GM19025 (cell line): ENCODE data around the gene IL17RB.
A peak's percentile ranks its signal among the peaks of the same experiment; 100 is the strongest.

Experiments
- ATAC-seq: cut with Tn5 transposase; IDR thresholded peaks from one replicate; pipeline ENCODE4 v1.9.1; 2021; ENCODE audit warnings: mild to moderate bottlenecking, low read depth, moderate library complexity; ENCODE audit not compliant: unreplicated experiment

Gene IL17RB, protein sequence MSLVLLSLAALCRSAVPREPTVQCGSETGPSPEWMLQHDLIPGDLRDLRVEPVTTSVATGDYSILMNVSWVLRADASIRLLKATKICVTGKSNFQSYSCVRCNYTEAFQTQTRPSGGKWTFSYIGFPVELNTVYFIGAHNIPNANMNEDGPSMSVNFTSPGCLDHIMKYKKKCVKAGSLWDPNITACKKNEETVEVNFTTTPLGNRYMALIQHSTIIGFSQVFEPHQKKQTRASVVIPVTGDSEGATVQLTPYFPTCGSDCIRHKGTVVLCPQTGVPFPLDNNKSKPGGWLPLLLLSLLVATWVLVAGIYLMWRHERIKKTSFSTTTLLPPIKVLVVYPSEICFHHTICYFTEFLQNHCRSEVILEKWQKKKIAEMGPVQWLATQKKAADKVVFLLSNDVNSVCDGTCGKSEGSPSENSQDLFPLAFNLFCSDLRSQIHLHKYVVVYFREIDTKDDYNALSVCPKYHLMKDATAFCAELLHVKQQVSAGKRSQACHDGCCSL

DNA sequence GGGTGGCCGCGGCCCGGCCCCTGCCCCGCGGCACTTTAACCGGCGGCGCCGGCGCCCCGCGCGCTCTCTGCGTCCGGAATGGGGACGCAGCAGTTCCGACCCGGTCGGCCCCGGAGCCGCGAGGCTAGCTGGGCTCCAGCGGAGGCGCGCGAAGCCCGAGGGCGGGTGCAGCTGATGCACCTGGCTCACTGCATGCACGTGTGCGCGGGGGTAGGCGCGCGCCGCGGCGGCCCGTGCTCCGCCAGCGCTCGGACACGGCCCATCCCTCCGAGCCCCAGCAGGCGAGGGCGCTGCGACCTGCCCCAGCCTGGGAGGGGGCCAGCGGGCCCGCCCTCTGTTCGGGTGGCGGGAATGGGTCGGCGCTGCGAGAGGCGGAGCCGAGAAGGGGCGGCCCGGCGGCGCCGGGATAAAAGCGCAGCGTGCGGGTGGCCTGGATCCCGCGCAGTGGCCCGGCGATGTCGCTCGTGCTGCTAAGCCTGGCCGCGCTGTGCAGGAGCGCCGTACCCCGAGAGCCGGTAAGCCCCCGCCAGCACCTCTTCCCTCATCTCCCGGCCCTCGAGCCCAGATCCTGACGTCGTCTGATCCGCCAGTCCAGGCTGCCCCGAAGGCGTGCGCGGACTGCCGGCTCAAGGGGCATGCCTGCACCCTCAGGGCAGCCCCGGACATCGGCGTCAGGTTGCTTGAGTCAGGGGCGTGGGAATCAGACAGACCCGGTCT is at the start of gene IL17RB, which contains the start of gene CHDH:
IL17RB (plus strand) TSS at position 435 of the 717 bp plus-strand sequence; CDS start at position 456, 21 bp downstream.
CHDH (minus strand) TSS at position 286 of the 717 bp plus-strand sequence. CDS start 22,411 bp downstream, outside the sequence.
- ATAC-seq, result peak; percentile 44

DNA sequence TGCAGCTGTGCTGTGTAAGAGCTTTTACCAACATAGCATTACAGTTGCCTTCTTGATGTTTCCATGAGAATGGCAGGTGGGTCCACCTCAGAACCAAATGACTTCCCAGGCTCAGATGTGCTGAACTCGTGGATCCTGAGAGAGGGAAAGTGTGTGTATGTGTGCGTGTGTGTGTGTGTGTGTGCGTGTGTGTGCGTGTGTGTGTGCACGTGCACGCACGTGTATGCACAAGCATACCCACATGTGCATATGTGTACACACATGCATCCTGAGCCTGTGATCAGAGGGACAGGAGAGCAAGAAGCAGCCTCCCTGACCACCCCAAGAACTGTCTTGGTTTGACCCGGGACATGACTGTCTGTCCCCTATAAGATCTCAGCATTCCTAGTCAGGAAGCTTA is 48.2 kb upstream of the IL17RB start:
- ATAC-seq, result no peak

DNA sequence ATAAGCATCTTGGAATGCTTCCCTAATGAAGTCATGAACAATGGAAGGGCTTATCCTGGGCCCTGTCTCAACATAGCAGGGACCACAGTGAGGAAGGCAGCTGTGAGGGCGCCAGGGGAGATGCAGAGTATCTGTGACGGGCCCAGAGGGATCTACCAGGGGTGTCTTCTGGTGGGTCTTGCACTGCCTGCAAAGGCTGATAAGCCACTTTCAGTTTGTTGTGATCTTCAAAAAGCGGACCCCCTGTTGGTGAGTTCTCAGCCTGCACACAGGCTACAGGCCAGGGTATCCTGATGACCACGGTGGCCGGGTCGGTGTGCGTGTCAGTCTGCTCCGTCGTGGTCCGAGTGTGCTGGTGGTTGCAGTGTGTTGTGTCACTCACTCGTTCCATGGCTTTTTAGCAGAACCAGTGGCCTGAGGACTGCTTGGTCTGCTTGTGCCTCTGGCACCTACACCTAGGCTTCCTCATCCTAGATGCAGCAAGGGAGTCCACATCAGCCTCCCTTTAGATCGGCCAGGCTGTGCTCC is 47.0 kb upstream of the IL17RB start:
- no peak for ATAC-seq

DNA sequence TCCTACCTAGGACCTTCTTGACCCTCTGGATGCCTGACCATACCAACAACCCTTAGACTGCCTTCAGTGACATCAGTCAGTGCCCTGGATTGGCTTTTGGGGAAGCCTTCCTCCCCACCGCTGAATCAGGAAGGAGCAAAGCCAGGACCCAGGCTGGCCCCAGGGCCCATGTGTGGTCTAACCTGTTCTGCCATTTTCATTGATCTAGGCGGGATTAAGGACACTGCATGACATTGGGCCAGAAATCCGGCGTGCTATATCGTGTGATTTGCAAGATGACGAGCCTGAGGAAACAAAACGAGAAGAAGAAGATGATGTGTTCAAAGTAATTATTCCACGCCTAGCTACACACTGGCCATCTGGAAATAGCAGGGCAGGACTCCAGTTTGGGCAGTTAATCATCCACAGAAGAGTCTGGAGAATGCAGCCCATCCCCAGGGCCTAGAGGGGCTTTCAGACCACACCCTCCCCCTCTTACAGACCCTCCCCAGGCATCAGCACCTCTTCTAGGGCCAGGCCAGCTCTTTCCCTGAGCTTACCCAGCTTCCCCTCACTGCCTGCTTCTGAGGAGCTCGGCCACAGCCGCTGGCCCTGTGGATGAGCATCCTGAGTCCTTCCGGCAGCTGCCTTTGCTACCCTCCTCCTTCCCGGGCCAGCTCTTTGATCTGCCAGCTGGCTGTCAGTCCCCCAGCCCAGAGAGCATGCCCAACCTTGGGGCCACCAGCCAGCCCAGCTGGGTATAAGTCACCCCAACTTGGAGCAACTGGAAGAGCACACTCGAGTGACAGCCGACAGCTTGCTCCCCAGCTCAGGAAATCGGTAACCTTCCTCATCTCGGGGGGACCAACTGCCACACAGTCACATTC is 46.1 kb upstream of the IL17RB start:
- ATAC-seq, result no peak

DNA sequence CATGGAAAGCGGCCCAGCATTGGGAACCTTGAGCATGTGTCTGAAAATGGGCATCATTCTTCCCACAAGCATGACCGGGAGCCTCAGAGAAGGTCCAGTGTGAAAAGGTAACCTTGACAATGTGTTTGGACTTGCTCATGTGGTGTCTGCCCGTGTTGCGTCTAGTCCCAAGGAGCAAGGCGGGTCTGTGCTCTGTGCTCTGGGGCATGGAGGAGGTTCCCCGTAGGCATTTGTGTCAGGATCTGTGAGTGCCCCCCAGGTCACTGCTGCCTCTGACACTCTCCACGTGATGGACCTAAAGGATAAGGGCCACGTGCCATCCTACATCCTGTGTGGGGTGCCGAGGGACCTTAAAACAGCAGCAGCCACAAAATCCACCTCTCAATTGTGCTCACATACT is 45.0 kb upstream of the IL17RB start:
- ATAC-seq, result no peak

DNA sequence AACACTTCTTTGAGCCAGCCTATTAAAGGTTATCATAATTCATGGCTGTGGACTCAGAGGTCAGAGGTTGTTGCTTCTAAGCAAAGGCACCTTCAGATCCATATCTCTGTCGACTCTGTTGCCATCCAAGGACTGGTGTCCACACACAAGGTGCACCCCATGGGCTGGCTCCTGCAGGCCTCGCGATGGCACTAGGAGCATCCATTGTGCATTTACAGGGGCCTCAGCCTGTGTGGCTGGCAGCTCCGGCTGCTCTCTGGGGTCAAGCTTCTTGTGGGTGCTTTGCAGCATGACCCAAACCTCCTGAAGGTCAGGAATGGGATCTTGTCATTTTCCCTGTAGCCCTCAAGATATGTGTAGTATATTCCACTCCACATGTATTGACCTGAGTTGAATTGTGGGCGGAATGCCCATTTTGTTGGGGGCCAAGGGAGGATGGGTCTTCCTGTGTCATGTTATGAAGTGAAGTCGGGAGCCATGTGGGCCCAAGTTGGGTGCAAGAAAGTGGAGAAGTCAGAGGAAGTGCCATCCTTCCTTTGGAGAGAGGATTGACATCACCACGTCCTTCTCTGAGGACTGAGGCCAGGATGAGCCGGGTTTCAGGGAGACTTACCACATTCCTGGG is 44.0 kb upstream of the IL17RB start:
- no peak for ATAC-seq

DNA sequence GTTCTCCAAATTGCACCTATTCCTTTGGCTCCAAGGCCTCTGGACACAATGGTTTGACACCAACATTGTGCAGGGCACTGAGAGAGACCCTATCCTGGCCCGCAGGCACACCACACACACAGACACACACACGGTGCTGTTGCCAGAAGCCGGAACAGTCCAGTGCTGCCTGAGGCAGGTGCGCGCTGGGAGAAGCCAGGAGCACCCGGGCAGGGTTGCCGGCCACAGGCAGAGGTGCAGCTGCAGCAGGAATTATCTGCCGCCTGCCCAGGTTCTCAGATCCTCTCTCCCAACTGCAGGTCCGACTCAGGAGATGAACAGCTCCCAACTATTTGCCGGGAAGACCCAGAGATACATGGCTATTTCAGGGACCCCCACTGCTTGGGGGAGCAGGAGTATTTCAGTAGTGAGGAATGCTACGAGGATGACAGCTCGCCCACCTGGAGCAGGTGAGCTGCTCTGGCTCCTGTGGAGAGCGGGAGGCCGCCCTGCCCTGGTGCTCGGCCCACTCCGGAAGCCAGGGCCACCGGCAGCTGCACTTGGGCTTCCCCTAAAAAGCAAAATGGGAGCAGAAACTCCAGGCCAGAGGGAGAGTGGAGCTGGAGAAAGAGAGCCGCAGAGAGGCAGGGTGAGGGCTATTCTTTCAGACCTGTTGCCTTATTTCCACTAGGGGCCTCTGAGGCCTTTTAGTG is 43.1 kb upstream of the IL17RB start:
- ATAC-seq, result no peak

DNA sequence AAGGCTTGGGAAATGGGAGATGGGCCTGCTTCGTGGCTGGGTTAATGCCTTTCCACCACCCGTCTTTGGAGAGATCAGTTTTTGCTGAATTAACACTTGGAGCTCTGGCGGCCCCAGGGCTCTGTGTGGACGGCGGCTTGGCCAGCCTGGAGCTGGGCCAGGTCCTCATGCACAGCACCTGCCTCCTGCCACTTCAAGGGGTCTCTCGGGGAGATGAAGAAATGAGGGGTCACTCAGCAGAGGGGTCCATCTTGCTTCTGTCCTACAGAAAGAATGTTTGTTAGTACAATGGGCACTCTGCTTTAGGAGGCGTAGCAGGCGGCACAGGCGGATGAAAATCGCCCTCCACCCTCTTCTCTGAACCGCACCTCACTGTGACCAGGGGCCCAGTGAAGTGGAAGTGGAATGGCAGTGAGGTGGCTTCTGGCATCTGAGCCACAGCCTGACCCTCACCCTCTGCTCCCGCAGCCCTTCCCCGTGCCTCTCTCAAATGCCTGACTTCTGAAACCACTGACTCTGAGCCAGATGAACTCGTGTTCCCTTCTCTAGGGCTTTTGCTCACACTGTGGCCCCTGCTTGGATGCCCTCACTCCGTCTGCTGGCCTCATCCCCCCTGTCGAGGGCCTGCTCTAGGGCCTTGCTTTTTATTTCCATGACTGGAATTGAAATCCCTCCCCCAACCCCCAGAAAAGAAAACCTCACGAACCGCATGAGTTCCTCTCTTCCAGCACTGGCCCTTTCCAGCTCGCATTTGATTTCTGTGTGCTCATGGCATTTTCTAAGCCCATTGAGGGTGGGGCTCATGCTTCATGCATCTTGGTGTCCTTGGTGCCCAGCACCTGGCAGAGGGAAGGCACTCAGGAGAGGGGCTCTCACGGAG is 42.3 kb upstream of the IL17RB start:
- no peak for ATAC-seq

DNA sequence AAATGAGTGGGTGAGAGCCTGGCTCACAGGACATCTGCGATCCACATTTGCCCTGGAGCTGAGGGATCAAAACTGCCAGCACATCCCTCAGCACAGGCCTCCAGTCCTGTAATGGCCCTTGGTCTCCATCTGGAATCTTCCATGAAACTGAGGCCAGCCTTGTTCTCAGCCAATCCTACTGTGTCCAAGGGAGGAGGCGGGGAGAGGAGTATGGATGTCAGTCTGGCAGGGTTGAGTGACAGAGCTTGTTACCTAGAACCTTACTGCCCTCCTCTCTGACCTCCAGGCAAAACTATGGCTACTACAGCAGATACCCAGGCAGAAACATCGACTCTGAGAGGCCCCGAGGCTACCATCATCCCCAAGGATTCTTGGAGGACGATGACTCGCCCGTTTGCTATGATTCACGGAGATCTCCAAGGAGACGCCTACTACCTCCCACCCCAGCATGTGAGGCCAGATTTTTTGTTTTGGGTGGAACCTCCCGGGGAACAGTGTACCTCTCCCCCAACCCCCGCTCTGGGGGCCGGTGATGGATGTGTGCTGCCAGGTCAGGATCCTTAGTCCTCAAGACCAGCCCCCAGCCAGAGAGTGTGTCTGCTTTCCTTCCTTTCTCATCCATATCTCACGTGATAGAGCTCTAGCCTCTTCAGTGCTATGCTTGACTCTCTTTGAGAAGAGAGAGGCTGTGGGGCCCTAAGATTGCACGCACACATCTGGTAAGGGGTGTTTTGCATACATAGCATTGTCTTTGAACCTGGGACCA is 41.5 kb upstream of the IL17RB start:
- peak; percentile 56 for ATAC-seq

DNA sequence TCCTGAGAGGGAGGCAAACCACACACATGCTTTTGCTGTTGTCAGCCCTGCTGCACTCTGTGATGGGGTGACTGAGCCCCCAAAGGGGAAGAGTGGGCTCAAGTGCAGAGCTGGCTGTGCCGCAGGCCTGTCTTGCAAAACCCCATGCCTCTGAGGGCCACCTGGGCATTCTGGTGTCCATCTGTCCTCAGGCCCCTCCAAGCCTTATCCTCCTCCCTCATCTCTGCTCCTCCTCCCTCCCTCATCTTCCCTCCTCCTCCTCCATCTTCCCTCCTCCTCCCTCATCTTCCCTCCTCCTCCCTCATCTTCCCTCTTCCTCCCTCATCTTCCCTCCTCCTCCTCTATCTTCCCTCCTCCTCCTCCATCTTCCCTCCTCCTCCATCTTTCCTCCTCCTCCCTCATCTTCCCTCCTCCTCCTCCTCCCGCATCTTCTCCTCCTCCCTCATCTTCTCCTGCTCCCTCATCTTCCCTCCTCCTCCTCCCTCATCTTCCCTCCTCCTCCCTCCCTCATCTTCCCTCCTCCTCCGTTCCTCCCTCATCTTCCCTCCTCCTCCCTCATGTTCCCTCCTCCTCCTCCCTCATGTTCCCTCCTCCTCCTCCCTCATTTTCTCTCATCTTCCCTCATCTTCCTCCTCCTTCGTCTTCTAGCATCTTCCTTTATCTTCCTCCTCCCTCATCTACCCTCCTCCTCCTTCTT is 40.8 kb upstream of the IL17RB start:
- ATAC-seq, result no peak

DNA sequence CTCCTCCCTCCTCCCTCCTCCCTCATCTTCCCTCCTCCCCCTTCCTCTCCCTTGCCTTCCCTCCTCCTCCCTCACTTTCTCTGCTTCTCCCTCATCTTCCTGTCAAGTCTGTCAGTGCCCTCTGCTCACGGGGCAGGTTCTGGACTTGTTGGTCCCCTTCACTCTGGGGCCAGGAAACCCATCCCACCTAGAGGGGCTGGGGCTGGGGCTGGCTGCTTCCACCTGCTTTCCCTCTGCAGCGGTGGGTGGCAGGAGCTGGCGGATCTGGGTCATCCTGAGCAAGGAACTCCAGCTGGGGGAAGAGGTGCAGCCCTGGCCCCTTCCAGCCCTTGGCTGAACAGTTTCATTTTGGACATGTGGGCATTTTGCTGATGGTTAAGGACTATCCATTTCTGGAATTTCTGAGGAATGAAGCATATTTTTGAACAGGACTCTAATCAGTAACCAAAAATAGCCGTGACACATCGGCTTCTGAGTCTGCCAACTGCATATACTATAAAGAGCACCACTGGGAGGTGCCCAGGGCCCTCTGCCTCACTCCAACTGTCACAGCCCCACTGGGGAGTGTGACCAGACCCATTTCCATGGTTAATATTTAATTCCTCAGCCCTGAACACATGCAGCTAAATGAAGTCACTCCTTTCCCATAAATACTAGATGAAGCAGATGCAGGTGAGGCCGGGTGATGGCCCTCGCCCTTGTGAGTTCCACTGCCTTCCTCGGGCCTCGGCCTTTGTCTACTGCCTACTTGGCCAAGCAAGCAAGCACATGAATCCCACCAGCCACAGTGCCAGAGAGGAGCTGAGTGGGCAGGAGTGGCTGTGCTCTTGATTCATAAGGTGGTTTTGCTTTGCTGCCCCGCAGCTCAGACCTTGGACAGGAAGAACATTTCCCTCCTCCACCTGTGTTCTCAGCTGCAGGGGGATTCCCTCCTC is 39.9 kb upstream of the IL17RB start:
- ATAC-seq, result peak; percentile 71

DNA sequence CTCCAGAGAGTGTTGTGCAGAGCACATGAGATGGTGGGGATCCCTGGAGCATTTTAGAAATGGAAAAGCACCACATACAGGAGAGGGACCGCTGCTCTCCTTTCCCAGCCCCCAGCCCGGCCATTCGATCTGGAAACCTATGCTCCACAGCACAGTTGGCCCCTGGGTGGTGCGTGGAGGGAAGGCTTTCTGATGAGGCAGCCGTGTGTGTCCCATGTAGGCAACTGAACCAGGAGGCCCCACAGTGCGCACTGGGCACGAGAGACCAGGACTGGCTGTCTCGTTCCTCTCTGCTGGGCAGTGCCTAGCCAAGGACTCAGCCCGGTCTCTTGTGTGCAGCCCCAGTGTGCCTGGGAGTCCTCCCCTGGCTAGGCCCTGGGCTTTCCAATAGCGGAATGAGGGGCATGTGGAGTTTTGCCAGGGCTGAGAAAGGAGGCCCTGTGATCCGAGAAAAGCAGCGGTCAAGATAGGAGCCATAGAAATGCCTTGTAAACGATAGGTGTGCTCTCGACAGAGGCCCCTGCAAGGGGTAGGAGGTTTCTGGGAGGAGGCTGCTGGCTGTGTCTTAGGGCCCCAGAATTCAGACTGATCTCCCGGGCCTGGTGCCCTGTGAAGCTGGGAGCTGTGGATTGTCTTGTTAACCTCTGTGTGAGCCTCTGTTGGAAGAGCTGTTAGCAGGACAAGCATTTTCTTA is 39.1 kb upstream of the IL17RB start:
- no peak for ATAC-seq

DNA sequence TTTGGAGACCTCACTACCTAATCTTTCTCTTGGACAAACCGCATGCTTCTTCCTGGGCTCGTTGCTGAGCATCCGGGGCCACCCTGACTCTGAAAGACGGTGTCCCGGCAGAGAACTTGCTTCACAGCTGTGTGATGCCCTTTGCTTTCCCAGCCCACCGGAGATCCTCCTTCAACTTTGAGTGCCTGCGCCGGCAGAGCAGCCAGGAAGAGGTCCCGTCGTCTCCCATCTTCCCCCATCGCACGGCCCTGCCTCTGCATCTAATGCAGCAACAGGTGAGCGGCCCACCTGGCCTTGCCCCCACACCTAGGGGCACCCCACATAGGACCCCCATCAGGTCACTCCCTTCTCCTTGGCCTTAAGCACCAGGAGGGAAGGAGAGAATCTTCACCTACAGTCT is 37.9 kb upstream of the IL17RB start:
- ATAC-seq, result no peak

DNA sequence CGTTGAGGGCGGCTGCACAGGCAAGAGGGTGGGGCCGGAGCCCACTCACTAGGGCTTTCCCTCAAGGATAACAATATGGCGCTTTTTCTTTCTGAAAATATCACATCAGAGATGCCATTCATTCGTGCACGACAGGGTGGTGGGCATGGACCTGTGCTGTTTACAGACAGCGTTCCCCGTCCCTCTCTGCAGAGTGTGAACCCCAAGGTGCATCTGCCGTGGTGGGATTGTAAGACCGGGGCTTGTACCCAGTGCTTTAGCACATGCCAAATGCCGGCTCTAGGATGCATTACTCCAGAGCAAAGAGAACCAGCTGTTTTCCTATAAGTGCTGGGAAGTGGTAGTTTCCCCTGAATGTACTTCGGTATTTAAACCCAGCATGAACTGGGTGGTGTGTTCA is 37.1 kb upstream of the IL17RB start:
- no peak for ATAC-seq

DNA sequence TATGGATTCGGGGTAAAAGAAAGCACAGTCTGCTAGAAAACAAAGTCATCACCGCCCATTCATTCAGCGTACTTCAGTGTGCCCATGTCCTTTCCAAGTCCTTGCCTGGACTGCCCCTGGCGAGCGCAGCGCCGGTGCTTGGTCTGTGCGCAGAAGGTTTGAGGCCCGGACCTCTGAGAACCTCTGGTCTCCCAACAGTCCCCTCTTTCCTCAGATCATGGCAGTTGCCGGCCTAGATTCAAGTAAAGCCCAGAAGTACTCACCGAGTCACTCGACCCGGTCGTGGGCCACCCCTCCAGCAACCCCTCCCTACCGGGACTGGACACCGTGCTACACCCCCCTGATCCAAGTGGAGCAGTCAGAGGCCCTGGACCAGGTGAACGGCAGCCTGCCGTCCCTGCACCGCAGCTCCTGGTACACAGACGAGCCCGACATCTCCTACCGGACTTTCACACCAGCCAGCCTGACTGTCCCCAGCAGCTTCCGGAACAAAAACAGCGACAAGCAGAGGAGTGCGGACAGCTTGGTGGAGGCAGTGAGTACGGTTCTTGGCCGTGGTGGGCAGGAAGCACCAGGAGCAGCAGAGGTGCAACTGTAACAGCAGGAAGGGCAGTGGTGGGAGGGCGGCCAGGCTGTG is 36.5 kb upstream of the IL17RB start:
- no peak for ATAC-seq
